ENCODE measurements around the gene GNAT2.

Gene GNAT2

GRCh38 chr1:109641078-109641740 is 21.8 kb upstream of the GNAT2 start:
- no peak for DNase-seq

GRCh38 chr1:109640285-109640865 is 21.0 kb upstream of the GNAT2 start:
- peak; percentile 88 for DNase-seq

- no peak for DNase-seq
Observed at GRCh38 chr1:109639841-109640184, 20.4 kb upstream of the GNAT2 start.

DNA sequence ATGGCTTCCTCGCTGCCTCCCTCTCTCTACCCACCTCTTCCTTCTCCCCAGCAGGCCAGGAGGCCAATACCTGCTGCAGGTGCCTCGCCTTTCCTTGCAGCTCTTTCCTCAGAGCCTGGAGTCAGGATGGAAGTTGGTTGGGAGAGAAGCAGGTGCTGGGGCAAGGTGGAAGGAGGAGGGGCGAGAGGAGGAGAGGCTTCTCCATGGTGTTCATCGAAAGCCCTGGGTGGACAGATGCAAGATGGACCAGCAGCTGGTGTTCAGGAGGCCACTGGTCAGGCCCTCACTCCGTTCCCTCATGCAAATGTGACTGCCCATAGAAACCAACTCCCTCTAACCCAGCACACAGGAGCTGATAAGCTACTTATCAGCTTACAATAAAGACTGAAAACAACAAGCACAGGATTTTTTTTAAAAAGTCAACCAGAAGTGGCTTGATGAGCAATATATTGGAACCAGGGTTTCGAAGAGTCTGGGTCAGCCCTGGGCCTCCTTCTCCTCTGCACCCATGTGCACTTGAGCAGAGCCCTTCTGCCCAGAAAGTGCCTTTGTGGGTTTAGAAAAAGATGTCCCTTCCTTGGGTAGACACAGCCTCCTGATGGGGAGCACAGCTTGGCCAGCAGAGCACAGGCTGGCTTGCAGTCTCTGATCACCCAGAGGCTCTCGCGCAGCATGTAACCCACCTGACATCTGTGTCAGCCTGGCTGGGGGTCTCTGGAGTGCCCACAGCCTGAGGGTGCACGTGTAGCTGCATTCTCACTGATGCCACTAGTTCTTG is 19.8 kb upstream of the GNAT2 start:
- no peak for DNase-seq

GRCh38 chr1:109637446-109637845 is 18.0 kb upstream of the GNAT2 start:
- no peak for DNase-seq

GRCh38 chr1:109636201-109636952 is 17.0 kb upstream of the GNAT2 start:
- DNase-seq, result no peak

DNA sequence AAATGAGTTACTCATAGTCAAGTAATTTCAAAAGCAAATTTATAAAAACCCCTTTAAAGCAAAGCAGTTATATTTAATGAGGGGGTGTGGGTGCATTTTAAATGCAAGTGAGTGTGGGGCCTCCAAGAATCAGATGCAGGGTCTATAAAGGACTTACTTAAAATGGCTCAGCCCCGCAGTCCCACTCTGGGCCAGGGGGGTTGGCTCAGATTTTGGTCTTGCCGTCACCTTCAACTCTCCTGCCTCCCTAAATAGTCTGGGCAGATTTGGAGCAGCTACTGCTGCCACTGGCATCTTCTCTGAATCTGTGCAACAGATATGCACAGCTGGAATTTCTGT is 16.4 kb upstream of the GNAT2 start:
- no peak for DNase-seq

GRCh38 chr1:109634771-109635750 is 15.6 kb upstream of the GNAT2 start:
- DNase-seq, result peak; percentile 31

GRCh38 chr1:109634292-109634691 is 14.9 kb upstream of the GNAT2 start:
- DNase-seq, result no peak

- DNase-seq, result no peak
Observed at GRCh38 chr1:109632671-109633346, 13.4 kb upstream of the GNAT2 start.

- DNase-seq, result no peak
Observed at GRCh38 chr1:109631513-109632505, 12.4 kb upstream of the GNAT2 start.

GRCh38 chr1:109630898-109631512 is 11.6 kb upstream of the GNAT2 start:
- DNase-seq, result no peak

GRCh38 chr1:109630081-109630897 is 10.9 kb upstream of the GNAT2 start:
- DNase-seq, result no peak

DNA sequence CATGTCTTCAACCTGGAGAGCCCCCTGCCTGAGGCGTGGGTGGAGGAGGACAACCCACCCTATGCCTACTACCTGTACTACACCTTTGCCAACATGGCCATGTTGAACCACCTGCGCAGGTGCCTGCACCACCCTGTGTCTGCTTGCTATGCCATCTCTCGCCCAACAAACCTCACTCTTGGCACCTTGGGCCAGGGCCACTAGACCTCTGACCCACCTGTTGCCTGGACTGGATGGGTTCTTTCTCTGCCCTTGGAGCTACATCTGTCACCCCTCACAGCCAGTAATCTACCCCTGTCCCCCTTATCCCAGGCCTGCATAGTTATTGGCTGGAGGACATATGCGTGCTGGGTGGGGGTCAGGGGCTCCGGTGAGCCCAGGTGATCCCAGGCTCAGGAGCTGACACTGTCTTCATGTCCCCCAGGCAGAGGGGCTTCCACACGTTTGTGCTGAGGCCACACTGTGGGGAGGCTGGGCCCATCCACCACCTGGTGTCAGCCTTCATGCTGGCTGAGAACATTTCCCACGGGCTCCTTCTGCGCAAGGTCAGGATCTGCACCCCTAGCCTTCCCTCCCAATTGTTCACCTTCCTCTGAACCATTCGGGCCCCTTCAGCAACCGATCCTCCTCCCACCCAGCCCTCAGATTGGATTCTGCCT is 10.1 kb upstream of the GNAT2 start:
- DNase-seq, result no peak

- no peak for DNase-seq
Observed at GRCh38 chr1:109628540-109629321, 9.3 kb upstream of the GNAT2 start.

GRCh38 chr1:109627692-109628399 is 8.4 kb upstream of the GNAT2 start:
- DNase-seq, result no peak

All from CD4-positive, alpha-beta T cell treated with Interleukin-17A for 1 hour (primary cell).